ENCODE results near the gene DBN1. TPM values are rescaled to one million over a fixed set of nuclear protein-coding genes. Genes with fewer than 3 reads are reported as not detected.

The DBN1 gene
- total RNA-seq, 1 experiment from 2014 or later = 127 TPM

- H3K9ac ChIP-seq (ENCODE audit: low read length) = peak within 1 kb of the TSS; percentile 90
- BruUV-seq (replicated peaks) = no TSS peak
- no peaks in the 10 kb centered on the region for H3K27me3 ChIP-seq (ENCODE audit: low read length)
- no peak for TF ChIP-seq EZH2 (IDR thresholded peaks at IDR 0.05; ENCODE audit: low read length, unreplicated experiment)
- no peak for TF ChIP-seq EZH2phosphoT487 (IDR thresholded peaks at IDR 0.05; ENCODE audit: borderline replicate concordance, low read length)
- TF ChIP-seq, protein P1, sequence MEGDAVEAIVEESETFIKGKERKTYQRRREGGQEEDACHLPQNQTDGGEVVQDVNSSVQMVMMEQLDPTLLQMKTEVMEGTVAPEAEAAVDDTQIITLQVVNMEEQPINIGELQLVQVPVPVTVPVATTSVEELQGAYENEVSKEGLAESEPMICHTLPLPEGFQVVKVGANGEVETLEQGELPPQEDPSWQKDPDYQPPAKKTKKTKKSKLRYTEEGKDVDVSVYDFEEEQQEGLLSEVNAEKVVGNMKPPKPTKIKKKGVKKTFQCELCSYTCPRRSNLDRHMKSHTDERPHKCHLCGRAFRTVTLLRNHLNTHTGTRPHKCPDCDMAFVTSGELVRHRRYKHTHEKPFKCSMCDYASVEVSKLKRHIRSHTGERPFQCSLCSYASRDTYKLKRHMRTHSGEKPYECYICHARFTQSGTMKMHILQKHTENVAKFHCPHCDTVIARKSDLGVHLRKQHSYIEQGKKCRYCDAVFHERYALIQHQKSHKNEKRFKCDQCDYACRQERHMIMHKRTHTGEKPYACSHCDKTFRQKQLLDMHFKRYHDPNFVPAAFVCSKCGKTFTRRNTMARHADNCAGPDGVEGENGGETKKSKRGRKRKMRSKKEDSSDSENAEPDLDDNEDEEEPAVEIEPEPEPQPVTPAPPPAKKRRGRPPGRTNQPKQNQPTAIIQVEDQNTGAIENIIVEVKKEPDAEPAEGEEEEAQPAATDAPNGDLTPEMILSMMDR (conservative IDR thresholded peaks at IDR 0.05; ENCODE audit: low read depth, low read length) = no peak
- H3K4me3 ChIP-seq (ENCODE audit: low read length) = peak within 1 kb of the TSS; percentile 75
- H3K4me2 ChIP-seq (ENCODE audit: low read length) = peak within 1 kb of the TSS; percentile 99
- peak within 1 kb of the TSS; percentile 74 for H2AFZ ChIP-seq (ENCODE audit: low read length)
- H3F3A ChIP-seq (ENCODE audit: low read length, unreplicated experiment) = no peaks in the 10 kb centered on the region
- H3K4me1 ChIP-seq (ENCODE audit: insufficient read depth, low read length) = peaks cover 19% of the 10 kb centered on the region
- 0 out of 2 replicates have a peak, but pooled peaks cover 5% of the 10 kb centered on the region for H4K20me1 ChIP-seq (ENCODE audit: low read length)
- H3K27ac ChIP-seq (ENCODE audit: low read length) = peak within 1 kb of the TSS; percentile 72
- no peaks in the 10 kb centered on the region for H3K36me3 ChIP-seq (ENCODE audit: low read depth, low read length)
- intact Hi-C loops (cut with micrococcal nuclease) = loop anchor here (2.0 kb wide), 3 partner anchors 20 to 28 kb away; partner anchors contain the start of gene PRR7
- peaks cover 31% of the 10 kb centered on the region for H3K79me2 ChIP-seq (ENCODE audit: low read length)
- ATAC-seq (peak; percentile 8), DNase-seq (peak; percentile 42)
- H3K9me2 ChIP-seq (replicated peaks; ENCODE audit: low read length) = no peaks in the 10 kb centered on the region
- no peaks in the 10 kb centered on the region for H3K9me3 ChIP-seq (ENCODE audit: low read length)
- CTCF ChIA-PET = interaction anchor here (0.6 to 2.3 kb wide), 10 partner anchors 19 to 979 kb away, joined by 4 to 32 read pairs (median 8); partner anchors contain the start of gene PRR7
- POLR2A ChIA-PET (ENCODE audit: unreplicated experiment) = interaction anchor here (0.5 to 1.0 kb wide), 13 partner anchors 15 to 973 kb away, joined by 3 to 16 read pairs (median 6); partner anchors contain the start of gene LMAN2
These were observed 46.7 kb downstream of the DBN1 start, which contains the start of gene GRK6 for GRCh38 chr5:177426566-177427210. TSS of gene GRK6 (plus strand) at chr5:177426676. CDS start at chr5:177426846, 170 bp downstream.

DNA sequence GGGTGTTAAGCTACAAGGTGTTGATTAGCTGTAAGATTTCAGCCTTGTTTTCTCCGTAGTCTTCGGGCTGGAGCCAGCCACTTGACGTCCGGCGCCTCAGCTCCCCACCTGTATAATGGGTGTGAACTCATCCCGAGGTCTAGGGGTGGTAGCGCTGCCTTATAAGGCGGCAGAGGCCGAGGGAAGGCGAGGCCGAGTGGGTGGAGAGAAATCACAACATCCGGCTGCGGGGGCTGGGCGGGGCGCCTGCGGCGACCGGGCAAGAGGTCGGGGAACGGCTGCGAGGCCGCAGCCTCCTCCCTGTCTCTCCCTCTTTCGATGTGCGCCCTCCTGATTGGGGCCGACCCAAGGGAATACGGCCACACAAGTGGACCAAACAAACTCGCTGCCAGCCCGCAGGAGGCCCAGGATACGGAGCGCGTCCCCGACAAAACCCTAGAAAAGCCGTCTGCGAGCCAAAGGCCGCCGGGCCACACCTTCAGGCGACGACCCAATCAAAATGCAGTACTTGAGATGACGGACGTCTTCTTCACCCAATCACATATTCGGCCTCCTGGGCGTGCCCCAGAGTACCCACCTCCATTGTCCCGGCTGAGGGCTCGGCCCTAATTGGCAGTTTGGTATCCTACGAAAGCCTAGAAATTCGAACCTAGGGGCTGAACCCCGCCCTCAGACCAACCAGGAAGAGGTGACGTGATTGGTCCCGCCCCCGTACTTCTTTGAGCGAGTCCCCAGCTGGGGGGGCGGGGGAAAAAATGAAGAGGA is 47.5 kb downstream of the DBN1 start:
- peak; percentile 100 for DNase-seq
- Histone ChIP-seq H3K79me2 (ENCODE audit: low read length) (peaks cover 31% of the 10 kb centered on the region), H4K20me1 (ENCODE audit: low read length) (0 out of 2 replicates have a peak, but pooled peaks cover 5% of the 10 kb centered on the region), H3K4me1 (ENCODE audit: insufficient read depth, low read length) (peaks cover 19% of the 10 kb centered on the region), H3K9me2 (replicated peaks; ENCODE audit: low read length) (no peaks in the 10 kb centered on the region), H3K9ac (ENCODE audit: low read length) (peak overlapping the region; percentile 57), H3K4me3 (ENCODE audit: low read length) (peak overlapping the region; percentile 72), H3K4me2 (ENCODE audit: low read length) (peak overlapping the region; percentile 77), H3K36me3 (ENCODE audit: low read depth, low read length) (no peaks in the 10 kb centered on the region), H3K9me3 (ENCODE audit: low read length) (no peaks in the 10 kb centered on the region), H3K27ac (ENCODE audit: low read length) (peak overlapping the region; percentile 72), H3K27me3 (ENCODE audit: low read length) (no peaks in the 10 kb centered on the region), H3F3A (ENCODE audit: low read length, unreplicated experiment) (no peaks in the 10 kb centered on the region), H2AFZ (ENCODE audit: low read length) (peak overlapping the region; percentile 74)
- ChIA-PET POLR2A (ENCODE audit: unreplicated experiment) (interaction anchor here (0.5 to 1.0 kb wide), 10 partner anchors 16 to 972 kb away, joined by 3 to 16 read pairs (median 7); no protein-coding TSS in a partner anchor), CTCF (interaction anchor here (0.6 to 2.3 kb wide), 10 partner anchors 20 to 978 kb away, joined by 4 to 32 read pairs (median 8); partner anchors contain the start of gene PRR7)
- TF ChIP-seq, protein P1 (conservative IDR thresholded peaks at IDR 0.05; ENCODE audit: low read depth, low read length) = no peak
- TF ChIP-seq EZH2phosphoT487 (IDR thresholded peaks at IDR 0.05; ENCODE audit: borderline replicate concordance, low read length) (no peak), EZH2 (IDR thresholded peaks at IDR 0.05; ENCODE audit: low read length, unreplicated experiment) (no peak)
- intact Hi-C loops (cut with micrococcal nuclease) = loop anchor here (2.0 kb wide), 3 partner anchors 21 to 29 kb away; partner anchors contain the start of gene PRR7
- TSS peak; percentile 93 for BruUV-seq (replicated peaks)
- peak; percentile 91 for ATAC-seq

All from PC-3 (cell line).